Stimulated activated CD4-positive, alpha-beta T cell treated with anti-CD3 and anti-CD28 coated beads, Interleukin-4, amount 100 ng/mL, for 1 hour (primary cell): ENCODE data around the gene SRSF6.
"Not testable (repeated sequence)": the region's sequence is repeated elsewhere in the genome, so short reads cannot be mapped to it uniquely, and the experiment has no call there.

Experiments used
- DNase-seq: peaks from one replicate; pipeline ENCODE4 v3.0.0-alpha.2; 2020

Gene SRSF6

DNA sequence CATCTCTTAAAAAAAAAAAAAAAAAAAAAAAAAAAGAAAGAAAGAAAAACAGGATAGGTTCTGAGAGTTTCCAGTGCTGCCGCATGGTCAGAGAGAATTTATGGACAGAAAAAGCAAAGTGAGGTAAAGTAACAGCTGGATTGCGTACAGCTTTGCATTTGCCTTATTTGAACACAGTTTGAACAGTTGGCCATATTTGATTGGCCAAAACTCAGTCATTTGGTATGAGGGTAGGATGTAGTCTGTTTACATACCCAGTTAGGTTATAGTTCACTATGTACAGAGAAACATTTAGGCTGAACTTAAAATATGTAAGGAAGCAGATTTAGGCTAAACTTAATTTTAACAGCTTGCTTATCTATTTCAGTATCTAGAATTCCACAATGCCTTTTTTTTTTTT, 32.3 kb downstream of the SRSF6 start:
- no peak for DNase-seq

DNA sequence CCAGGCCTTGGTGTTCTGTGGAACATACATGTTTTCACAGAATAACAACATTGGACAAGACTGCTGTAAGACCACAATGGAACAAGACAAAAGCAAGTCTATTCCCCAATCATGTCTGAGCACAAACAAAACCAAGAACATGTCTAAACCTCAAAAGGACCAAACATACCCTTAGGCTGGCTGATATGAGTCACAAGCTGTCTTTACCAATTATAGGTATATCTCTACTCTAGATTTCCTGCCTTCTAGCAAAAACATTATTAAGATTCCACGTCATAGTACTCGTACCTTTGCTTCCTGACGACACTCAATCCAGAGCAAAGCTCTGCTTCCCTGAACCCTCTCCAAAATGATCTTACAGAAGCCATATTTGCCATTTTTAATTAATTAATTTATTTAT, 34.4 kb downstream of the SRSF6 start:
- no peak for DNase-seq

DNA sequence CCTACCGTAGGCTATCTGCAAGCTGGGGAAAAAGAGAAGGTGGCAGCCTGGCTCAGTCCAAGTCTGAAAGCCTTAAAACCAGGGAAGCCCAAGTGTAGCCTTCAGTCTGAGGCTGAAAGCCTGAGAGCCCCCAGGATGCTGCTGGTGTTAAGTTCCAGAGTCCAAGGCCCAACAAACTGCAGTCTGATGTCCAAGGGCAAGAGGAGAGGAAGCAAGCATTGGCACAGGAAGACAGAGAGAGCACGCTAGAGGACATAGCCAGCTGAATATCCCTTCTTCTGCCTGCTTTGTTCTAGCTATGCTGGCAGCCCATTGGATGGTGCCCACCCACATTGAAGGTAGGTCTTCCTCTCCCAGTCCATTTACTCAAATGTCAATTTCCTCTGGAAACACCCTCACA, 37.7 kb downstream of the SRSF6 start:
- no peak for DNase-seq

DNA sequence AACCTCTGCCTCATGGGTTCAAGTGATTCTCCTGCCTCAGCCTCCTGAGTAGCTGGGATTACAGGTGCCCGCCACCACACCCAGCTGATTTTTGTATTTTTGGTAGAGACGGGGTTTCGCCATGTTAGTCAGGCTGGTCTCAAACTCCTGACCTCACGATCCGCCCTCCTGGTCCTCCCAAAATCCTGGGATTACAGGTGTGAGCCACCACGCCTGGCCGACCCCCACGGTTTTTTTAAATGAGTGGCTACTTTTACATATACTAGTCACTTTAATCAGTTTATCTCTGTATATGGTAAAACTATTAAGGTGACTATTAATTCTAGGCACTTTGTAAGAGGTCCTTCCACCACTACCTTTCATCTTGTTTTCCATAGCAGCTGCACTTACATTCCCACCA, 44.3 kb downstream of the SRSF6 start:
- not testable (repeated sequence) for DNase-seq

DNA sequence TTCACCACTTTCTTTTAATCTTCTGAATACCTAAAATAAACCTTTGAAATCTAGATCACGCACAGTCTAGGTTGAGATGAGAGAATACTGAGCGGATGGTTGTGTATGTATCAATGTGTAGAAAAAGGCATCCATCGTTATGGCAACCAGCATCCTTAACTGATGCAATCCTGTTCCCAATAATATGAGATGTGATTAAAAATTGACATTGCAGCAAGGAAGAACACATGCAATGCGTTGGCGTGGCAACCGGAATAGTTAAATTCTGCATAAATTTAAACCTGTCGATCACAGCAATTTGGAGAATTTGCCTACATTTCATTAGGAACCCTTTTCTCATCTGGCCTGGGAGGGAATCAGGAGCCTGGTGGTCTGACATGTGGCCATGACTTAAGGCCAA, 48.5 kb downstream of the SRSF6 start:
- no peak for DNase-seq

DNA sequence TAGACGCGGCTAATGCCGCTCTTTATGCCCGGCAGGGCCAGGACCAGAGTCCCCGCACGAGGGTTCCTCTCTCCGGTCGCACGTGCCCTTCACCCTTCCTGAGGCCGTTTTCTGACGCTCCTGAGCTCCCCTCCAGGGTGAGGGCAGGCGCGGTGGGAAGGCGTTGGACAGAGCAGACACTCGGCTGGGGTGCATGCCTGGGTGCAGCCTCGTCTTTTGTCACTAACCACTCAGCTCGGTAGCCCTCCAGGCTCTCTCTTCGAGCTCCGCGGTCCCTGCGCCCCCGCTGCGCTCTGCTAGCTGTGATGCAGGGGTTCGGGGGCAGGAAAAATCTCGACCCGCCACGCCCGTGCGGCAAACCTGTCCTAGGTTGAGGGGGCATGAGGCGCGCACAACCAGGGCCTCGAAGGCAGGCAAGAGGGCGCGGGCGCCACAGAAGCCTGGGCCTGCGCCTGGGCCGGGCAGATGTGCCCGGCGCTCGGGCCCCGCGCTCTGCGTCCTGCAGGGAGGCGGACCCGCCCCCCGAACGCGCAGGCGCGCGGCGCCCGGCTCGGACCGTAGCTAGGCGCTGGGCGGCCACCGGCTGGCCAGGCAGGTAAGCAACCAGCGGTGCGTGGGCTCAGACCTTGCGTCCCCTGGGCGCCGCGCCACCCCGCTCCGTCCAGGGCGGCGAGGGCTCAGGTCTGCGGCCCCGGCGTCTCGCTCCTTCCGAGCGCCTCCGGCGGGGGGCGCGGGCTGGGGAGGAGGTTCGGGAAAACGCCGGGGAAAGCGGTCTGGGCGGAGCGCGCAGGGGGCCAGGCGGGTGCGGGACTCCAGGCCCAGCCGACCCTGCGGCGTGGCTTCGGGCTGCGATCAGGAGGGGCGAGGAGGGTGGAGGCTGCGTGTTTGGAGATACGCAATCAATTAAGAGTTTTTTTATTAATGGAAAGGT, 49.7 kb downstream of the SRSF6 start, which contains the start of gene L3MBTL1:
Gene L3MBTL1 (plus strand): TSS at position 548 of the 931 bp plus-strand sequence. CDS start 5,807 bp downstream, outside the sequence.
- DNase-seq: peak; percentile 15

DNA sequence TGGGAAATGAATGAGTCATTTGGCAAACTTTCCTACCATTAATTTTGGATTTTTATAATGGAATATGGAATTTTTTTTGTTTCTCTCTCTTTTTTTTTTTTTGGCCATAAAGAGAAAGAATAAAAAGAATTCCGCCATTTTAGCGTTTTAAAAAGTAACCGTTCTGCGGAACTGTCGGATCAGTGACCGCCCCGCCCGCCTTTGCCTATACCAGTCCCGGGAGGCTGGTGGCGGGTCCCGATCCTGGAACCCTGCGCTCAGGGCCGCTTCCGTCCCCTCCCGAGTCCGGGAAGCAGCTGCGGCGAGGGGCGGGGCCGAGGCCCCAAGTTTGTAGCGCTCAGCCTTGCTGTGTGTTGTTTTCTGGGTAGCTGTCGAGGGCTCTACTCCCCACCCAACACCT, 50.4 kb downstream of the SRSF6 start:
- no peak for DNase-seq

DNA sequence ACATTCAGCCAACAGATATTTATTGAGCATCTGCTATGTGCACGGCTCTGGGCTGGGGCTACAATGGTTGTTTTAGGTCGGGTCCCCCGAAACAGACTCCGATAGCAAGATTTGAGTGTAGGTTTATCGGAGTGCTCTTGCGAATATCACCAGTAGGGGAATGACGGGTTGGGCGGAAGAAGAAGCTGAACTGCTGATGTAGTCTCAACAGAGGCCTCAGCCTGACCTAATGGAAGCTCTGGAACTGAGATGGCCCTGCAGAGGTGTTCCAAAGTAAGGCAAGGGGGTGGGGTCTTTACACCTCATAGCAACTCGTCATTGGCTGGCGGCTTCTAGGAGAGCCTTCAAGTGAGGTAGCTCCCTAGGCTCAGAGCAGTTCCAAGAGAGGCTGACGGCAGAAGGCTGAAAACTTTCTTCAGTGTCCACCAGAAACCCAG, 50.9 kb downstream of the SRSF6 start:
- DNase-seq: no peak

DNA sequence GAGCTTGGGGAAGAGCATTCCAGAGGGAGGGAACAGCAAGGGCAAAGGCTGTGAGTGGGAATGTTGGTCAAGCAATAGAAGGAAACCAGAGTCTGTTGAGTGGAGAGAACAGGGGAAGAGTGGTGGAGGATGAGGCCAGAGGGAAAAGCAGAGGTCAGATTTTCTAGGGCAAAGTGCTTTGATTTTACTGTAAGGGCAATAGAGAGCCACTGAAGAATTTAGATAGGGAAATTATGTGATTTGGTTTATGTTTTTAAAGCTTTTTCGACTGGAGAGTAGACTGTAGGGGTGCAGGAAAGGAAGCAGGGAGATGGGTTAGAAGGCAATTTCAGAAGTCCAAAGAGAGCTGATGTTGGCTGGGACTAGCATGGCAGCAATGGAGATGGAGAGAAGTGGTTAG, 54.2 kb downstream of the SRSF6 start:
- no peak for DNase-seq

DNA sequence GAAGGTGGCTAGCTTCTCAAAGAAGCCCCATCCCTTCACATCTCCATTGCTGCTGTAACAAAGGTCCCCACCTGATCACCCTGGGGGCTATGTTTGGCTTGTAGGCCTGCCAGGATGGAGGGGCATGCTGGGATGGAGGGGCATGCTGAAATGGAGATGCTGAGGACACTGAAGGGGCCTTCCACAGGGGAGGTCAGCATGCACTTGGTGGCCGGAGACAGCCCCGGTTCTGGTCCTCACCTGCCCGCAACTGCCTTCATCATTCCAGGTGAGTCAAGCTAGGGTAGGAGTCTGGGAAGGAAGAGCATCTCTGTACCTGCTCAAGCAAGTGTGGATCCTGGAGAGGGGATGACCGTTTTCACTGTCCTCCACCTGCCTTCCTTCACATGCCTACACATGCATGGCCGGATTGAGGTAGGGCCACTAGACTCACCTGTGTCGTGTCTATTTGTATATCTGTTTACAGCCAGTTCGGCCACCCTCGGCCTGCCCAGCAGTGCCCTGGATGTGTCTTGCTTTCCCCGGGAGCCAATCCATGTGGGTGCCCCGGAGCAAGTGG, 55.8 kb downstream of the SRSF6 start:
- DNase-seq: no peak
